ENCODE results near the gene DLX1. TPM values are rescaled to one million over a fixed set of nuclear protein-coding genes. Genes with fewer than 3 reads are reported as not detected.

DLX1 gene
- total RNA-seq, 4 donors from 2014 or later: 0.19 to 1.6 (median 0.44) TPM; not detected in 1

DNA sequence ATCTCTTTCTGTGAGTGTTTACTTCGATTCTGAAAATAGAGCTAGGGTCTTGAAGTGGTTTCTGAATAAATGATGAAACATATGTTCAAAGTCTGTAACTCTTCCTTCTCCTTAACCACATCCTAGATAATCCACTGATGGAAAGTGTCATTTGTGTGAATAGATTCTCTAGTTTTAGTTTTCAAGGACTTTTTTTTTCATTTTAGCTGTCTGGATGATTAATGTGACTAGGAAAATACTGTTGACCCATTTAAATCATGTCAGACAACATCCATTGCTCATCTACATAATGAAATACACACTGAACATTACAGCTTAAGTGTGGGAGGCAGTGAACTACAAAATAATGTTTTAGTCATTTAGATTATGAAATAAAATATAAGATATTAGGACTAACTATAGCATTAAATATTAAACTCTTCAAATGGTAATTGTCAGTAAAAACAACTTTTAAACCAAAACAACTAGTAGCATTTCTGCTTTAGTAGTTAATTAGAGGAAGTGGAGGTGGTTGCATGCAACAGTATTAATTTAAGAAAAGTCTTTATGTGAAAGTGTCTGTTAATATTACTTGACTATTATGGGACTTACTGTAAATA is 39.1 kb upstream of the DLX1 start:
- Histone ChIP-seq H3K4me3 (no peak overlapping the region), H3K4me1 (no peaks in the 10 kb centered on the region), H3K27me3 (no peaks in the 10 kb centered on the region), H3K27ac (no peak overlapping the region), H3K36me3 (no peaks in the 10 kb centered on the region), H3K9me3 (no peaks in the 10 kb centered on the region)
- 62% methylated on average over 1 of the region's 1 CpG for WGBS
- TF ChIP-seq POLR2A (IDR thresholded peaks at IDR 0.05): no peak
- no peak for TF ChIP-seq POLR2AphosphoS5 (IDR thresholded peaks at IDR 0.05)
- TF ChIP-seq CTCF (IDR thresholded peaks at IDR 0.05): no peak
- no peak for TF ChIP-seq EP300 (IDR thresholded peaks at IDR 0.05)
- DNase-seq (ENCODE audit: low spot score in 2 of 2): no peak

DNA sequence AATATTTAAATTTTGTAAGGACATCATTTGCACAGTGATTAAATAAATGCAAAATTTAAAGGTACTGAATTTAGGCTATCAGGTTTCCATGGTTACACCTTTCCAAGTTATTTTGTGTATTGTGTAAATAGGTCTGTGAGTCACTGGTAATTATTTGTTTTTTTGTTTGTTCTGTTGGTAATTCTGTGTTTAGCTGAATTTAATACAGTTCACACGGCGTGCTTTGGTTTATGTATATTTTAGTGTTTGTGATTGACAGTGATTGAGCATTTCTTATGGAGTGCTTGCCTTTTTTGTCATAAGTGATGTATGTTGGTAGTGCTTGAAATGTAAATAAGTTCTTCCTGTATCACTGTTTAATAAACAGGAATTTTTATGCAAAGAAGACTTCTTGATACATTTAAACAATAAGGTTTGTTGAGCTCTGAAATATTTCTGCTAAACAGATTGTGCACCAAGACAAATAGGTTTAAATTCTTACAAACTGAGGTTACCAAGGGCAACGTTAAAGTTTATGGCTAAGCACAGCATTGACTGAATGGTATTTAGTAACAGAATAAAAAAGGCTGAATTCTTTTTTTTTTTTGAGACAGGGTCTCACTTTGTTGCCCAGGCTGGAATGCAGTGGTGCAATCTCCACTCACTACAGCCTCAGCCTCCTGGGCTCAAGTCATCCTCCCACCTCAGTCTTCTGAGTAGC is 38.3 kb upstream of the DLX1 start:
- no peaks in the 10 kb centered on the region for H3K4me1 ChIP-seq
- 77% methylated on average over 3 of the region's 3 CpGs for WGBS
- DNase-seq (ENCODE audit: low spot score in 2 of 2): no peak
- no peaks in the 10 kb centered on the region for H3K9me3 ChIP-seq
- no peaks in the 10 kb centered on the region for H3K27me3 ChIP-seq
- H3K4me3 ChIP-seq: no peak overlapping the region
- H3K36me3 ChIP-seq: no peaks in the 10 kb centered on the region
- no peak for TF ChIP-seq CTCF (IDR thresholded peaks at IDR 0.05)
- TF ChIP-seq POLR2A (IDR thresholded peaks at IDR 0.05): no peak
- no peak for TF ChIP-seq POLR2AphosphoS5 (IDR thresholded peaks at IDR 0.05)
- no peak overlapping the region for H3K27ac ChIP-seq

GRCh38 chr2:172047566-172048507 is 37.5 kb upstream of the DLX1 start:
- Histone ChIP-seq H3K27ac (no peak overlapping the region), H3K9me3 (no peaks in the 10 kb centered on the region), H3K27me3 (no peaks in the 10 kb centered on the region), H3K36me3 (no peaks in the 10 kb centered on the region), H3K4me1 (no peaks in the 10 kb centered on the region), H3K4me3 (no peak overlapping the region)
- no peak for TF ChIP-seq EP300 (IDR thresholded peaks at IDR 0.05)
- TF ChIP-seq POLR2A (IDR thresholded peaks at IDR 0.05): no peak
- no peak for TF ChIP-seq CTCF (IDR thresholded peaks at IDR 0.05)
- no peak for TF ChIP-seq POLR2AphosphoS5 (IDR thresholded peaks at IDR 0.05)
- 97% methylated on average over 8 of the region's 8 CpGs for WGBS
- no peak for DNase-seq (ENCODE audit: low spot score in 2 of 2)

GRCh38 chr2:172048508-172049503 is 36.5 kb upstream of the DLX1 start:
- no peak overlapping the region for H3K27ac ChIP-seq
- no peaks in the 10 kb centered on the region for H3K9me3 ChIP-seq
- no peak overlapping the region for H3K4me3 ChIP-seq
- DNase-seq (ENCODE audit: low spot score in 2 of 2): no peak
- no peaks in the 10 kb centered on the region for H3K27me3 ChIP-seq
- no peaks in the 10 kb centered on the region for H3K4me1 ChIP-seq
- no peaks in the 10 kb centered on the region for H3K36me3 ChIP-seq
- 94% methylated on average over 6 of the region's 6 CpGs for WGBS
- TF ChIP-seq POLR2AphosphoS5 (IDR thresholded peaks at IDR 0.05): no peak
- TF ChIP-seq CTCF (IDR thresholded peaks at IDR 0.05): no peak
- no peak for TF ChIP-seq POLR2A (IDR thresholded peaks at IDR 0.05)
